Measurements from ENCODE around the gene ZCCHC24.
"Not testable (repeated sequence)": the region's sequence is repeated elsewhere in the genome, so short reads cannot be mapped to it uniquely, and the experiment has no call there.

- TF ChIP-seq, protein P1, sequence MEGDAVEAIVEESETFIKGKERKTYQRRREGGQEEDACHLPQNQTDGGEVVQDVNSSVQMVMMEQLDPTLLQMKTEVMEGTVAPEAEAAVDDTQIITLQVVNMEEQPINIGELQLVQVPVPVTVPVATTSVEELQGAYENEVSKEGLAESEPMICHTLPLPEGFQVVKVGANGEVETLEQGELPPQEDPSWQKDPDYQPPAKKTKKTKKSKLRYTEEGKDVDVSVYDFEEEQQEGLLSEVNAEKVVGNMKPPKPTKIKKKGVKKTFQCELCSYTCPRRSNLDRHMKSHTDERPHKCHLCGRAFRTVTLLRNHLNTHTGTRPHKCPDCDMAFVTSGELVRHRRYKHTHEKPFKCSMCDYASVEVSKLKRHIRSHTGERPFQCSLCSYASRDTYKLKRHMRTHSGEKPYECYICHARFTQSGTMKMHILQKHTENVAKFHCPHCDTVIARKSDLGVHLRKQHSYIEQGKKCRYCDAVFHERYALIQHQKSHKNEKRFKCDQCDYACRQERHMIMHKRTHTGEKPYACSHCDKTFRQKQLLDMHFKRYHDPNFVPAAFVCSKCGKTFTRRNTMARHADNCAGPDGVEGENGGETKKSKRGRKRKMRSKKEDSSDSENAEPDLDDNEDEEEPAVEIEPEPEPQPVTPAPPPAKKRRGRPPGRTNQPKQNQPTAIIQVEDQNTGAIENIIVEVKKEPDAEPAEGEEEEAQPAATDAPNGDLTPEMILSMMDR (IDR thresholded peaks at IDR 0.05), result not testable (repeated sequence)
- not testable (repeated sequence) for TF ChIP-seq POLR2A (IDR thresholded peaks at IDR 0.05)
These were observed 1.8 kb upstream of the ZCCHC24 start for GRCh38 chr10:79447249-79447648.

All from testis (tissue), 2 donors.